Transverse colon (tissue), 4 donors: ENCODE data around the gene SPATA31D4.

Experiments
- POLR2A ChIP-seq: fragments of 450-650 bp; IDR thresholded peaks from one replicate; pipeline ENCODE4 v1.6.1; 2016; ENCODE audit warnings: antibody characterized with exemption, mild to moderate bottlenecking, moderate library complexity
- POLR2AphosphoS5 ChIP-seq, 3 donors: sonication (generic); formaldehyde crosslinking; IDR thresholded peaks; one replicate each; pipeline ENCODE4 v1.6.1; 2016; ENCODE audit warnings: antibody characterized with exemption in 3 of 3
- TF ChIP-seq, protein P1 (sequence below), 5 experiments: fragments of 200-600 bp in 3 of 5; fragments of 450-650 bp in 2 of 5; sonication (generic) in 3 of 5; IDR thresholded peaks; 1 replicate in 2 of 5; 2 replicates in 3 of 5; pipeline ENCODE4 v1.5.1; 2016 to 2017; ENCODE audit warnings: antibody characterized with exemption in 5 of 5, inconsistent platforms in 3 of 5, mild to moderate bottlenecking in 2 of 5, moderate library complexity in 1 of 5

DNA sequence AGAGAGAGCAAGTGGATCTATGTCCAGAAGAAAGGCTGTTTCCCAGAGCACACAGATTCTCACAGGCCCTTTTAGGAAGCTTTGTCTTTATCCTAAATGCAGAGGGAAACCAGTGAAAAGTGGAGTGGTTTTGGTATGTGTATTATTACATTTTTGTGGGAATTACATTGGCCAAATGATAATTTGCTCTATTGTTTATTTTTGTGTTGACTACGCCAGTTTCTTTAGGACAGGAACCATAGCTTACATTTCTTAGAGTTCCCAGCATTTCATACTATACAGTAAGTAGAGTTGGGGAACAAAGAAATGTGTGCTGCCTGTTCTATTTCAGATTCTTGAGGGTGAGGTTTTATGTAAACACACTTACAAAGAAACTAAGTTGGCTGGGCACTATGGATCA, 29.4 kb upstream of the SPATA31D4 start:
- TF ChIP-seq, protein P1, sequence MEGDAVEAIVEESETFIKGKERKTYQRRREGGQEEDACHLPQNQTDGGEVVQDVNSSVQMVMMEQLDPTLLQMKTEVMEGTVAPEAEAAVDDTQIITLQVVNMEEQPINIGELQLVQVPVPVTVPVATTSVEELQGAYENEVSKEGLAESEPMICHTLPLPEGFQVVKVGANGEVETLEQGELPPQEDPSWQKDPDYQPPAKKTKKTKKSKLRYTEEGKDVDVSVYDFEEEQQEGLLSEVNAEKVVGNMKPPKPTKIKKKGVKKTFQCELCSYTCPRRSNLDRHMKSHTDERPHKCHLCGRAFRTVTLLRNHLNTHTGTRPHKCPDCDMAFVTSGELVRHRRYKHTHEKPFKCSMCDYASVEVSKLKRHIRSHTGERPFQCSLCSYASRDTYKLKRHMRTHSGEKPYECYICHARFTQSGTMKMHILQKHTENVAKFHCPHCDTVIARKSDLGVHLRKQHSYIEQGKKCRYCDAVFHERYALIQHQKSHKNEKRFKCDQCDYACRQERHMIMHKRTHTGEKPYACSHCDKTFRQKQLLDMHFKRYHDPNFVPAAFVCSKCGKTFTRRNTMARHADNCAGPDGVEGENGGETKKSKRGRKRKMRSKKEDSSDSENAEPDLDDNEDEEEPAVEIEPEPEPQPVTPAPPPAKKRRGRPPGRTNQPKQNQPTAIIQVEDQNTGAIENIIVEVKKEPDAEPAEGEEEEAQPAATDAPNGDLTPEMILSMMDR (IDR thresholded peaks at IDR 0.05), result no peak
- TF ChIP-seq POLR2A, result no peak
- no peak for TF ChIP-seq POLR2AphosphoS5 (IDR thresholded peaks at IDR 0.05)
